ENCODE measurements around the gene PDF.
"Not testable (repeated sequence)": the region's sequence is repeated elsewhere in the genome, so short reads cannot be mapped to it uniquely, and the experiment has no call there.

PDF gene

DNA sequence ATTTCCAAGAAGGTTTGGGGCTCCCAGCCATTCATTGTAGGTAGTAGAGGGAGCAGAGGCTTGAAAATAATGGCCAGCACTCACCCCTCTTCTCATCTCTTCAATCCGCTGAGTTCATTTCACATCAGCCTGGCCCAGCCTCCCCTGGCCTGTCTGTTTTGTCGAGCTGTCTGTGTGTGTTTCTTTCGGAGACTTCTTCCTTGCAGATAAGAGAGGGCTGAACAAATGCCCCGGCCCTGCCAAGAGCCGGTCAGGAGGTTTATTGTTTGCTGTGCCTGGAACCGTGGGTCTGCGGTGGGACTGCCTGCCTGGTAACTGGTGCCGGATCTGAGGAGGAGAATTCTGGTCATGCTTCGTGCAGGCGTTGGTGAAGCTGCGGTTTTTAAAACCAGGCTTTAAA is 15.9 kb downstream of the PDF start:
- no peak for DNase-seq

GRCh38 chr16:69313469-69313868 is 16.9 kb downstream of the PDF start:
- no peak for DNase-seq

DNA sequence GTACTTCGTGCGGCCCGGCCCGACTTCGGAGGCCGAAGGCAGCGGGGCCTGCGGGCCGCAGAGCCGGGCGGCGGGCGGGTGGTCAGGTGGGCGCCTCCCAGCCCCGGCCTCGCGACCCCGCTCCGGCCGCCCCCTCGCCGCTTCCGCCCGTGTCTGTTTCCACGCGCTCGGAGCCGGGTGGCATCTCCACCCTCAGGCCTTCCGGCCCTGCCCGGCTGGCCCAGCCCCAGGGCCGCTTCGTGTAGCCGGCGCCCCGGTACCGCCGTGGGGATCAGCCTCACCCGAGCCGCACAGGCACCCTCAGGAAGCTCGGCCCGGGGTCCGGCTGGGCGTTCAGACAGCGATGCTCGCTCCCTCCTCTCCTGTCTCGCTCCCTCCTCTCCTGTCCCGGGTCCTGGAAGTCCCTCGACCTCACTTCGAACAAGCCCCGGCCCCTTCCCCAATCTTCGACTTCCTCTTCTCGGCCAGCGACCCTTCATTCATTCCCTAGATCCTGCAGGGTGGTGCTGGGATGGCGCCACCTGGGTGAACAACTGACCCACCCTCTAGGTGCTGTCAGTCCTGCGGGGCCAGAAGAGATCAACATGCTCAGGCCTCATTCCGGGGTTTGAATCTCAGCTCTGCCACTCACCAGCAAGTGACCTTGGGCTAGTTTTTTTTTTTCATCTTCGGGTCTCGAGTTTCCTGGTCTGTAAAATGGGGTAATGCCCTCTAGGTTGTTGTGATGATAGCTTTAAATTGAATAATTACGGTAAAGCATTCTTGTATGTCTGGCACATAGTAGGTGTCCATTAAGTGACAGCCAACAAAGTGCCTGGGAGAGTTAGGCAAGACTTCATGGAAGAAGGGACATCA is 18.6 kb downstream of the PDF start:
- peak in 1 of 2 donors; percentile 24 for DNase-seq

- peak; percentile 97 to 98 for DNase-seq
Measured at GRCh38 chr16:69310653-69311532, 19.5 kb downstream of the PDF start, which contains the start of gene VPS4A. TSS of gene VPS4A (plus strand) at chr16:69311350. CDS start at chr16:69311512, 162 bp downstream.

GRCh38 chr16:69309316-69309715 is 21.1 kb downstream of the PDF start:
- no peak for DNase-seq

GRCh38 chr16:69307856-69308255 is 22.5 kb downstream of the PDF start:
- DNase-seq, result no peak

DNA sequence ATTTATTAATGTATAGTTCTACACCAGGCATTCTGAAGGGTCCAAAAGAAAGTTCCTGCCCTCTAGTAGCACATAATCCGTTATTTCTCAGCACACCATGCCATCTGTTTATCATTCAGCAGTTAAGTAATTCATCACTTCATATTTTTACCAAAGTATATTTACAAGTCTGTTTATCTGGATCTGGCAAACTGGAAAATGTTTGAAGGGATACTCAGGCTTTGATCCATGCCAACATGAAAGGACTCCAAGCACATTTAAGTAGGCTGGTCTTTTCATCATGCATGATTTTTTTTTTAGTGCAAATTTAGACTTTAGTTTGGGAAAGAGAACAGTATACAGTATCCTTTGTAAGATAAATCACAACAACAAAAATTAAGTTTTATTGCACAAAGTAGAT is 23.3 kb downstream of the PDF start:
- DNase-seq, result no peak

- DNase-seq, result no peak
Measured at GRCh38 chr16:69306031-69306430, 24.4 kb downstream of the PDF start.

- no peak for DNase-seq
Measured at GRCh38 chr16:69302301-69302700, 28.1 kb downstream of the PDF start.

GRCh38 chr16:69301861-69302260 is 28.5 kb downstream of the PDF start:
- DNase-seq, result no peak

DNA sequence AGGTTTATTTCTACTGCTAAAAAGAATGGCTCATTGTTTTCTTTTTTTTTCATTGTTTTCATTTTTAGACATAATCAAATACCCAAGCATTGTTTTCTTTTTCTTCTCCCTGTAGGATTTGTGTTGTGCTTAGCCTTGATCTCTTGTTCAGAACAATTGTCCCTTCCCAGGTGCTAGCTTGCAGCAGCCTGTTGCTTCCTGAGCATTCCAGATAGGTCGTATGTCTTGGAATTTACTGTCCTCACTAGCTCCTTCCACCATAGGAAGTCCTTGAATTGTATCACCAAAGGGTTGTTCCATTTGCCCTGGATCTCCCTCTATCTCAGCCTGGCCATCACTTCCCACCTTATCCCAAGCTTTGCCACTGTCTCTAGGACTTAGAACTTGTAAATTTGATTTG is 29.2 kb downstream of the PDF start:
- DNase-seq, result no peak

- DNase-seq, result no peak
Measured at GRCh38 chr16:69298261-69298660, 32.1 kb downstream of the PDF start.

GRCh38 chr16:69296771-69297170 is 33.6 kb downstream of the PDF start:
- DNase-seq, result not testable (repeated sequence)

DNA sequence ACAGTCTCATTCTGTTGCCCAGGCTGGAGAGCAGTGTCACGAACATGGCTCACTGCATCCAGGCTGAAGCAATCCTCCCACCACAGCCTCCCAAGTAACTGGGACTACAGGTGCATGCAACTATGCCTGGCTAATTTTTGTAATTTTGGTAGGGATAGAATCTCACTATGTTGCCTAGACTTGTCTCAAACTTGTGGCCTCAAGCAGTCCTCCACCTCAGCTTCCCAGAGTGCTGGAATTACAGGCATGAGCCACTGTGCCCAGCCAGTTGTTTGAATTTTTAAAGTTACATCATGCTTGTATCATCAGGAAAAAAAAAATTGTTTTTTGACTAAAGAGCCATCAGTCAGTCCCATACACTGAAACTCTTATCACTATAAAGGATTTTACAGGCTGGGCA is 36.3 kb downstream of the PDF start:
- DNase-seq, result no peak

- no peak for DNase-seq
Measured at GRCh38 chr16:69293401-69293800, 37.0 kb downstream of the PDF start.

DNA sequence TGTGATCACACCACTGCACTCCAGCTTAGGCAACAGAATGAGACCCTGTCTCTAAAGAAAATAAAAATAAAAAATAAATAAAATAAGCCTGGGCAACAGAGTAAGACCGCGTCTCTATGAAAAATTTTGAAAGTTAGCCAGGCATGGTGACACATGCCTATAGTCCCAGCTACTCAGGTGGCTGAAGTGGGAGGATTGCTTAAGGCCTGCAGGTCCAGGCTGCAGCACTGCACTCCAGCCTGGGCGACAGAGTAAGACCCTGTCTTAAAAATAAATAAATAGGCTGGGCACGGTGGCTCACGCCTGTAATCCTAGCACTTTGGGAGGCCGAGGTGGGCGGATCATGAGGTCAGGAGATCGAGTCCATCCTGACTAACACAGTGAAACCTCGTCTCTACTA is 38.7 kb downstream of the PDF start:
- not testable (repeated sequence) for DNase-seq

GRCh38 chr16:69286941-69287713 is 43.3 kb downstream of the PDF start:
- peak in 1 of 2 donors; percentile 75 for DNase-seq

GRCh38 chr16:69285240-69285639 is 45.1 kb downstream of the PDF start:
- no peak for DNase-seq

DNA sequence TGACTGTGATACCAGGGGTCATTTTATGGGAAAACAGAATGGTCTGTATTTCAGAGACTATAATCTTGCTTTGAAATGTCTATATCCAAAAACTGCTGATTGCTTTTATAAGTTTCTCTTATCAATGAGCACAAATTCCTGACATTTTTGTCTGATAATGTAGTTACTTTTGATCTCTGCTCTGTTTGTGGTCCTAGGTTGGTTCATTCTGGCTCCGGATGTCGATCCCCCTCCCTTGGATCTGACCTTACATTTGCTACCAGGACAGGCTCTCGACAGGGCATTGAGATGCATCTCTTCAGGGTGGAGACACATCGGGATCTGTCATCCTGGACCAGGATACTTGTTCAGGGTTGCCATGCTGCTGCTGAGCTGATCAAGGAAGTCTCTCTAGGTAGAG is 46.5 kb downstream of the PDF start:
- no peak for DNase-seq

DNA sequence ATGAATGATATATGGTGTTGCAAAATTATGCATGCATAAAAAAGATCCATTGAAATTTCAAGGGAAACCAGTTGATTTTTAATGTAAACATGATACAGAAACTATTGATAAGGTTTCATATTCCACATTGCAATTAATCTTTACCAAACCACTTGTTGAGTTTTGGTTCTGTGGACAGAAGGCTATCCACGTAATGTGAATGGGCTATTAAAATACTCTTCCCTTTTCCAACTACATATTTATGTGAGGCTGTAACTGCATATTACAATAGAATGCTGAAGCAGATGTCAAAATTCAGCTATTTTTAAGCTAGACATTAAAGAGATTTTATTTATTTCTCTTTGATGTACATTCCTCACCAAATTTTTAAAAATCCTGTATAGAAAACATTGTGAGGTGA is 53.0 kb downstream of the PDF start:
- DNase-seq, result no peak

All from CD4-positive, alpha-beta T cell treated with Interleukin-4 for 1 hour (primary cell).